T-cell (primary cell): ENCODE measurements around the gene CHP1. TPM values are rescaled to one million over a fixed set of nuclear protein-coding genes. Genes with fewer than 3 reads are reported as not detected.
"Not testable (repeated sequence)": the region's sequence is repeated elsewhere in the genome, so short reads cannot be mapped to it uniquely, and the experiment has no call there.

ENCODE experiments used
- ATAC-seq, 4 experiments: fragments of 200-7000 bp in 3 of 4; fragments of 150-1000 bp in 1 of 4; cut with Tn5 transposase; replicated peaks in 1 of 4; 1 replicate in 3 of 4; 2 replicates in 1 of 4; pipeline ENCODE4 v1.10.0; 2021; ENCODE audit warnings: moderate library complexity in 3 of 4, mild to moderate bottlenecking in 2 of 4, moderate number of reproducible peaks in 1 of 4
- CTCF ChIA-PET, 2 donors: fragments of 300-600 bp; sonication (Branson Sonifier 250); formaldehyde crosslinking; loops; one replicate each; lab custom pipeline; 2022; ENCODE audit warnings: antibody characterized with exemption in 2 of 2; lab: Charles Lee
- POLR2A ChIA-PET, 2 donors: fragments of 300-600 bp; sonication (Branson Sonifier 250); formaldehyde crosslinking; loops; one replicate each; lab custom pipeline; 2022; ENCODE audit warnings: antibody characterized with exemption in 2 of 2; lab: Charles Lee
- DNase-seq, 35 experiments: peaks; one replicate each; pipeline versions ENCODE4 v3.0.0 to v3.0.0-alpha.2; 2013 to 2023
- H3K27ac ChIP-seq: one replicate; pipeline ENCODE4 v1.5.1; 2013; ENCODE audit warnings: low read length
- H3K27me3 ChIP-seq, 2 experiments: replicated peaks in 1 of 2; 1 replicate in 1 of 2; 2 replicates in 1 of 2; pipeline versions ENCODE4 v1.6.1 to v1.7.0; 2013; ENCODE audit warnings: low read length in 1 of 2, mixed read lengths in 1 of 2; ENCODE audit not compliant: control insufficient read depth in 2 of 2, insufficient read depth in 2 of 2; ENCODE audit errors: extremely low read depth in 1 of 2
- H3K36me3 ChIP-seq, 2 donors: 1 replicate in 1 of 2; 2 replicates in 1 of 2; pipeline versions ENCODE4 v1.6.1 to v1.7.0; 2013; ENCODE audit warnings: low read length in 1 of 2; ENCODE audit not compliant: control insufficient read depth in 2 of 2, insufficient read depth in 1 of 2; ENCODE audit errors: extremely low read depth in 1 of 2
- H3K4me1 ChIP-seq, 2 experiments: 1 replicate in 1 of 2; 2 replicates in 1 of 2; pipeline versions ENCODE4 v1.6.1 to v1.7.0; 2013; ENCODE audit warnings: low read length in 2 of 2, mixed read lengths in 1 of 2; ENCODE audit not compliant: insufficient read depth in 2 of 2, control insufficient read depth in 1 of 2; ENCODE audit errors: extremely low read depth in 1 of 2
- H3K4me3 ChIP-seq, 2 donors: 1 replicate in 1 of 2; 2 replicates in 1 of 2; pipeline versions ENCODE4 v1.5.1 to v1.7.0; 2013; ENCODE audit warnings: mild to moderate bottlenecking in 2 of 2, low read length in 1 of 2, moderate library complexity in 1 of 2; ENCODE audit not compliant: control insufficient read depth in 1 of 2; ENCODE audit errors: extremely low read depth in 1 of 2
- H3K9me3 ChIP-seq: 2 replicates; pipeline ENCODE4 v1.7.0; 2013
- H3K27ac Mint-ChIP-seq, 2 donors: one replicate each; pipeline ENCODE4 v1.8.0; 2020 to 2021; ENCODE audit warnings: mild to moderate bottlenecking in 2 of 2, mixed read lengths in 2 of 2
- H3K27me3 Mint-ChIP-seq, 2 donors: one replicate each; pipeline ENCODE4 v1.8.0; 2021 to 2022; ENCODE audit warnings: mixed read lengths in 2 of 2
- H3K36me3 Mint-ChIP-seq: one replicate; pipeline ENCODE4 v1.8.0; 2021; ENCODE audit warnings: mixed read lengths
- H3K4me1 Mint-ChIP-seq, 3 donors: one replicate each; pipeline ENCODE4 v1.8.0; 2020 to 2022; ENCODE audit warnings: mixed read lengths in 3 of 3, mild to moderate bottlenecking in 1 of 3
- H3K4me3 Mint-ChIP-seq, 3 donors: one replicate each; pipeline ENCODE4 v1.8.0; 2020 to 2022; ENCODE audit warnings: mild to moderate bottlenecking in 3 of 3, mixed read lengths in 3 of 3, moderate library complexity in 3 of 3
- H3K9me3 Mint-ChIP-seq, 3 donors: one replicate each; pipeline ENCODE4 v1.8.0; 2020 to 2022; ENCODE audit warnings: mixed read lengths in 3 of 3
- WGBS: methylation state at CpG from one replicate; pipeline ENCODE4 v1.1.5; 2013; ENCODE audit warnings: missing lambda C conversion rate; ENCODE audit not compliant: insufficient coverage; 5-methylcytosine and 5-hydroxymethylcytosine counted together
- total RNA-seq, 35 experiments: library from RNA in 6 of 35; stranded (reverse) in 6 of 35; fragments of 120-200 nt in 1 of 35; gene quantifications; one replicate each; pipeline versions ENCODE4 v1.2.1 to v1.2.4 and lab custom pipeline; 2013 to 2026

CHP1 gene
- total RNA-seq, 5 donors from 2014 or later (not counting 1 experiment from before 2014, with no cell fraction given), result 20.5 to 34.4 (median 31.1) TPM

- H3K9me3 ChIP-seq, H3K4me3 Mint-ChIP-seq, H3K27me3 Mint-ChIP-seq, H3K27ac ChIP-seq, H3K27ac Mint-ChIP-seq, POLR2A ChIA-PET, H3K27me3 ChIP-seq, H3K4me3 ChIP-seq, H3K4me1 Mint-ChIP-seq, H3K4me1 ChIP-seq, ATAC-seq, DNase-seq, H3K9me3 Mint-ChIP-seq: not testable (repeated sequence)
- CTCF ChIA-PET, result interaction anchor here in 1 of 2 donors (0.6 kb wide), 1 partner anchor 183 kb away, joined by 3 read pairs; no protein-coding TSS in a partner anchor
- peaks cover 12% of the 10 kb centered on the region for H3K36me3 Mint-ChIP-seq
- peaks cover 0 to 11% of the 10 kb centered on the region in 2 donors for H3K36me3 ChIP-seq
- WGBS, result 92% methylated on average over 4 of the region's 8 CpGs
Observed at GRCh38 chr15:41250745-41251144, 19.7 kb downstream of the CHP1 start.

GRCh38 chr15:41251411-41251810 lies 20.3 kb downstream of the CHP1 start:
- H3K27me3 ChIP-seq, result no peaks in the 10 kb centered on the region
- CTCF ChIA-PET, result no interaction called here
- 94% methylated on average over 4 of the region's 5 CpGs for WGBS

GRCh38 chr15:41254560-41254959 lies 23.5 kb downstream of the CHP1 start:
- peaks cover 0 to 14% of the 10 kb centered on the region in 2 donors for H3K36me3 ChIP-seq
- ChIA-PET CTCF (no interaction called here), POLR2A (interaction anchor here in 1 of 2 donors (0.6 kb wide), 1 partner anchor 63 kb away, joined by 3 read pairs; no protein-coding TSS in a partner anchor)
- H3K27ac Mint-ChIP-seq, result no peak overlapping the region
- no peaks in the 10 kb centered on the region for H3K27me3 Mint-ChIP-seq
- H3K9me3 ChIP-seq, result no peaks in the 10 kb centered on the region
- no CpG with 5 or more reads among the region's 4 CpGs for WGBS
- ATAC-seq, result no peak
- H3K4me3 ChIP-seq, result no peak overlapping the region
- no peak overlapping the region for H3K27ac ChIP-seq
- H3K36me3 Mint-ChIP-seq, result peaks cover 22% of the 10 kb centered on the region
- no peaks in the 10 kb centered on the region for H3K9me3 Mint-ChIP-seq
- no peaks in the 10 kb centered on the region for H3K4me1 ChIP-seq
- no peak for DNase-seq
- H3K27me3 ChIP-seq, result no peaks in the 10 kb centered on the region
- H3K4me1 Mint-ChIP-seq, result peaks cover 0 to 4% (median 0%) of the 10 kb centered on the region in 3 donors
- no peak overlapping the region for H3K4me3 Mint-ChIP-seq

More at GRCh38 chr15:41251411-41251810, 20.3 kb downstream of the CHP1 start:
- Mint-ChIP-seq H3K4me3 (no peak overlapping the region), H3K4me1 (no peaks in the 10 kb centered on the region), H3K27ac (no peak overlapping the region), H3K36me3 (peaks cover 10% of the 10 kb centered on the region), H3K27me3 (no peaks in the 10 kb centered on the region), H3K9me3 (no peaks in the 10 kb centered on the region)
- Histone ChIP-seq H3K27ac (no peak overlapping the region), H3K4me1 (no peaks in the 10 kb centered on the region), H3K9me3 (no peaks in the 10 kb centered on the region), H3K36me3 (peaks cover 0 to 11% of the 10 kb centered on the region in 2 donors), H3K4me3 (no peak overlapping the region)
- no peak for DNase-seq
- POLR2A ChIA-PET, result no interaction called here
- ATAC-seq, result no peak

GRCh38 chr15:41256103-41256502 lies 25.0 kb downstream of the CHP1 start:
- no peaks in the 10 kb centered on the region for H3K9me3 ChIP-seq
- no peak for DNase-seq
- no peak overlapping the region for H3K4me3 ChIP-seq
- peaks cover 0 to 14% of the 10 kb centered on the region in 2 donors for H3K36me3 ChIP-seq
- Mint-ChIP-seq H3K4me3 (no peak overlapping the region), H3K27ac (no peak overlapping the region), H3K4me1 (peaks cover 0 to 4% (median 0%) of the 10 kb centered on the region in 3 donors), H3K36me3 (peaks cover 22% of the 10 kb centered on the region), H3K9me3 (no peaks in the 10 kb centered on the region), H3K27me3 (no peaks in the 10 kb centered on the region)
- no peak for ATAC-seq
- CTCF ChIA-PET, result no interaction called here
- H3K4me1 ChIP-seq, result no peaks in the 10 kb centered on the region
- H3K27me3 ChIP-seq, result no peaks in the 10 kb centered on the region
- POLR2A ChIA-PET, result no interaction called here
- H3K27ac ChIP-seq, result no peak overlapping the region
- 90% methylated on average over 2 of the region's 3 CpGs for WGBS

- H3K27me3 Mint-ChIP-seq, result no peaks in the 10 kb centered on the region
- CTCF ChIA-PET, result no interaction called here
Observed at GRCh38 chr15:41256577-41257038, 25.5 kb downstream of the CHP1 start.

GRCh38 chr15:41258750-41259471 lies 27.8 kb downstream of the CHP1 start:
- ATAC-seq, result no peak
- Histone ChIP-seq H3K27me3 (no peaks in the 10 kb centered on the region), H3K36me3 (peaks cover 0 to 16% of the 10 kb centered on the region in 2 donors), H3K4me1 (no peaks in the 10 kb centered on the region), H3K27ac (no peak overlapping the region), H3K9me3 (no peaks in the 10 kb centered on the region), H3K4me3 (no peak overlapping the region)
- H3K4me3 Mint-ChIP-seq, result no peak overlapping the region
- ChIA-PET POLR2A (no interaction called here), CTCF (interaction anchor here in 1 of 2 donors (0.6 kb wide), 1 partner anchor 154 kb away, joined by 3 read pairs; no protein-coding TSS in a partner anchor)
- WGBS, result no CpG with 5 or more reads among the region's 3 CpGs
- H3K9me3 Mint-ChIP-seq, result no peaks in the 10 kb centered on the region
- no peak overlapping the region for H3K27ac Mint-ChIP-seq
- H3K27me3 Mint-ChIP-seq, result no peaks in the 10 kb centered on the region
- peaks cover 35% of the 10 kb centered on the region for H3K36me3 Mint-ChIP-seq
- no peak for DNase-seq
- H3K4me1 Mint-ChIP-seq, result peaks cover 0 to 4% (median 0%) of the 10 kb centered on the region in 3 donors

More at GRCh38 chr15:41256577-41257038, 25.5 kb downstream of the CHP1 start:
- no peak overlapping the region for H3K27ac ChIP-seq
- H3K4me1 Mint-ChIP-seq, result peaks cover 0 to 4% (median 0%) of the 10 kb centered on the region in 3 donors
- H3K9me3 ChIP-seq, result no peaks in the 10 kb centered on the region
- DNase-seq, result no peak
- H3K27ac Mint-ChIP-seq, result no peak overlapping the region
- peaks cover 0 to 14% of the 10 kb centered on the region in 2 donors for H3K36me3 ChIP-seq
- peaks cover 22% of the 10 kb centered on the region for H3K36me3 Mint-ChIP-seq
- POLR2A ChIA-PET, result no interaction called here
- no peaks in the 10 kb centered on the region for H3K4me1 ChIP-seq
- H3K27me3 ChIP-seq, result no peaks in the 10 kb centered on the region
- H3K4me3 Mint-ChIP-seq, result no peak overlapping the region
- H3K4me3 ChIP-seq, result no peak overlapping the region
- ATAC-seq, result no peak
- 100% methylated on average over 4 of the region's 5 CpGs for WGBS
- H3K9me3 Mint-ChIP-seq, result no peaks in the 10 kb centered on the region
